ENCODE data around the gene RASSF5.

RASSF5 gene

DNA sequence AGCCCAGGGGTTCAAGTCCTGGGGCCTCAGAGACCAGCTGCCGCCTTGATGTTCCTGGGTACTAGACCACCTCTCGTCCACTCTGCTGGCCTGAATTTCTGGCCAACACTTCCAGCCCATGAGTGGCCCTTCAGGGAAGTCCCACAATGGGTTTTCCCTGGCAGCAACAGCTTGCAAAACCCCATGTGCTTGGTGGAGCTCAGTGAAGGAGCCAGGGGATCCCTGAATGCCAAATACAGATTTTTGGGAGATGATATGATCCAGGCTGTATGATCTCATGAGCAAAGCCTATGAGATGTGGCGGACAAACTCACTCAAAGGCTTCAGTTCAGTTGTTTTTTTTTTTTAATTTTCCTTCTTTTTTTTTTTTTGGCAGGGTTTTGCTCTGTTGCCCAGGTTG lies 9.6 kb upstream of the RASSF5 start:
- DNase-seq, result no peak

DNA sequence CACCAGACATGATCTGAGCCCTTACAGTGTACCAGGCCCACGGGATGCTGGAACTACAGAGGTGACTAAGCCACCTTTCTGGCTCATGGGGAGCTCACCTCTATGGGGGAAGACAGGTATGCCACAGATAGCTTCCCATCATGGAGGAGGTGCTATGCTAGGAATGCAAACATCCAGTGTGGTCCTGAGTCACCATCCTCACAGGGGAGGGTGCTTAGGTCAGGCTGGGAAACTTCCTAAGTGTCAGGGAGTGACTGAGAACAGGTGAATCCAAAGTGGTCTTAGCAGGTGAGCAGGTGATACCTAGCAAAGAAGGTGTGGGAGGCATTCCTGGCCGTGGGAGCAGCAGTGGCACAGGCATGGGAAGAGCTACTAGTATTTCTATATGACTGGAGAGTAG lies 8.6 kb upstream of the RASSF5 start:
- DNase-seq, result no peak

DNA sequence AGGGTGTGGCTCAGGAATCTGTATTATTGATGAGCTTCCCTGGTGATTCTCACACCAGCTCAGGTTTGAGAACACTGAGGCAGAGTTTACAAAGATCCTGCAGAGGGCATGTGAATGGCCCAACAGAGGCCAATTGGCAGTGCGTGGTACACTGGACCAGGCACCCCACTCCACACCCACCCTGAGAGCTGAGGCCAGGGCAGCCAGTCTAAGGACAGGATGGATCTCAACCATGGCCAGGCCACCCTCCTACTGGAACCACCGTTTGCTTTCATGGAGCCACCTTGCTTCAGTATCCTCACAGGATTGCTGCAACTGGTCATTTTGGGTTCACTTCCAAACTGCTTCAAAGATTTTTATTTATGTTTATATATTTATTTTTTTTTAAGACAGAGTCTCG lies 7.3 kb upstream of the RASSF5 start:
- DNase-seq, result no peak

DNA sequence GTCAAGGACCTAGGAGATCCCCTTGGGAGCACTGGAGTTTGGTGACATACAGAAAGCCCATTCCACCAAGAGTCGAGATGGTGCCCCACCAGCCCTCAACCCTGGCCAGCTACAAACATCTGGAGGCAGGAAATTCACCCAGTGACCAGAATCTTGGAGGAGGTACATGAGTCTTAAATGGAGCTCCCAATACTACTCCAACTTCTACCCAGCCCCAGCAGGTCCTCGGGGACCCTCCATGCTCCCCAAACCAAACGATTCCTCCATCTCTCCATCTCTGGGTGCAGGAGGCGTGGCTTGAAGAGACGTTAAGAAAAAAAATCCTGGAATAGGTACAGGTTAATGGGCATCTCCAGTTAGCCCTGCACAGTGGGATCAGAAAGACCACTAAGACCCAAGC lies 5.5 kb upstream of the RASSF5 start:
- DNase-seq, result no peak

DNA sequence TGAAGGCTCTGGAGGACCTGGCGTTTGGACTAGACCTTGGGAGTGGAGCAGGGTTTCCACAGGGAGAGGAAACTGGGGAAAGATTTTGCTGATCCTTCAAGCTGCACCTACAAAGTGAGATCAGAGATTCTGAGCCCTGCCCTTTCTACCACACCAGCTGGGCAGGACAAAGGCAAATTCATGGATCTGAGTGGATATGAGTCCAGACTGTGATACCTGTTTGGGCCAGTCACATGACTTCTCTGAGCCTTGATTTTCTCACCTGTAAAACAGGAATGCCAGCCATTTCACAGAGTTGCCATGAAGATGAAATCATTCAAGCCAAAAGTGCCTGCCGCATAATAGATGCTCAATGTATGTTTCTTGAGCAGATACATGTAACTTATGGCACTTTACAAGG lies 4.9 kb upstream of the RASSF5 start:
- DNase-seq, result no peak

DNA sequence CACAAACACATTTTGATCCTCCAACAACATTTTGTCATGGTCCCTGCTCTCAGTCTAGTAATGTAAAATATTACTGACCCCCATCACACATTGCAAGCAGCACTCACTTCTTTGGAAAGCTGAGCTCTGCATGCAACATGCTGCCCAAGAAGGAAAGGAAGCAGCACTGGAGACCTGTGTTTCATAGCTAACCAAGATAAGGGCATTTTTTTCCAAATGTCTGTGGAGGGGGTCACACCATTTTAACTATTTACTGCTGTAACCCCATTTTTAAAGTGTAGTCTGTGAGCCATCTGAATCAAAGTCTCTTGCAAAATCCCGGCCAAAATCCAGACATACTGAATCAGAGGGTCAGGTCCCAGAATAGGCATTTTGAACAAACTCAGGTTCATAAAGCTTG lies 4.5 kb upstream of the RASSF5 start:
- no peak for DNase-seq

DNA sequence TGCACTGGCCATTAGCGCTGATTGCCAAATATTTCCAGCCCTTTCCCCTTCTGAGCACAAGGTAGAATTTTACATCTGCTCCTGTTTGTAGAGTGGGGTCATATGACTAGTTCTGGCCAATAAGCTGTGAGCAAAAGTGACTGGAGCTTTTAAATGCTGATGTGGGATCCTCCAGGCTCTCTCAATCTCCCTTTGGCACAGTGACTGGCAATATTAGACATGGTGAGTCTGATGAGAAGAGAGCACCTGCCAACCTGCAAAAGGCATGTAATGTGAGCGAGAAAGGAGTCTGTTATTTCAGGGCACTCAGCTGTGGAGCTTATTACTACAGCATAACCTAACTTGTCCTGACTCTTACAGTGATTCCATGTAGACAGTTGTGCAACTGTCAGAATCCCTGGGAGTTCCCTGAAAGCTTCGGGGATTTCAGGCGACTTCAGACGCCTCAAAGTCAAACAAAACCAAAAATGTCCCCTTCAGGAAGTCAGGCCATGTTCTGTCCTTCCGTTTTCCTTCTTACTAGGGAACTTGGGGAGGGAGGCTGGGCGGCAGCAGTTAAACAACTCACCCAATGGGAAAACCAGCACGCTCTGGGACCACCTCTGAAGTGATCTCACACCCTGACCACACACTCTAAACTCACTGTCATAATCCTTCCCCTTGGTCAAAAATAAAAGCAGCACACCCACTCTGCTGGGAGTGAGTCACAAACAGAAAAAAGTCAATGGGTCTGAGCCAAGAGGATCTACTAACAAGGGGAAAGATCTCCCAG lies 3.6 kb upstream of the RASSF5 start:
- no peak for DNase-seq

DNA sequence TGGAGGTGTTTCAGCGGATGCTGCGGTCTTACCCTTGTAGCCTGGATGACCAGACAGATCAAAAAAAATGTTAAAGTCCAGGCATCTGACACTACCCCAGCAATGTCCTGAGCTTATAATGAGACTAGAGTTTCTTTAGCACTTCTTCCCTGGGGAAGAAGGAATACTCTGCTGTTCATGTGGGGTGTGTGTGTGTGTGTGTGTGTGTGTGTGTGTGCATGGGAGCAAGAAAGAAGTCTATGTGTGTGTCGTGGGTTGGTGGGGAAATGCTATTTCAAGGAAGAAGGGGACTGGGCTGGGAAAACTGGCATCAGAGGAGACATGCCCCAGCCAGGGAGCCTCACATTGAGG lies 3.0 kb upstream of the RASSF5 start:
- no peak for DNase-seq

DNA sequence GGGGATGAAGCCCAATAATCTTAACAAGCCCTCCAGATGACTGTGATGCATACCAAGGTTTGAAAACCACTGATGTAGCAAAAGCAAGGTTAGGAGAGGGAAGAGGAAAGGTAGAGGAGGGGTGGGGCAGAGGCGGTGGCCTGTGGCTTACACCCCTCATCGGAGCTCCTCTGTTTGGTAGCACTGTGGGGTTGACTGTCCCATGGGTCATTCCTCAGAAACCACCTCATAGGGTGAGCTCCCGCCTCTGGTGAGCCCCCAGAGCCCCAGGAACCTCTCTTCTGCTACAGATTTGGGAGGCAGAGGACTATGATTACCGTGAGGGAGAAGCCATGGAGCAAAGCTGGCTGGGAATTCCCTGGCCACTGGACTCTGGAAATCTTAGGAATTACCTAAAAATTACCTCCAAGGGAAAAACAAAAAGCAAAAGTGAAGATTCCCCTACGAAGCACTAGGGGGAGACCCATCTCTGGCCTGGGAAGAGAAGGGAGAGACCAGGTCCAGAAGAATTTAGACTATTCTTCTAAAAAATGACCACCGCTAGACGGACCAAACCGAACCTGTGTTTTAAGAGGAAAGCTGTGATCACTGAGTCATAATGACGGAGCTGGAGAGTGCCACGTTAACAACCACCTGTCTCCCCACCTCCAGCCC lies 1.5 kb upstream of the RASSF5 start:
- no peak for DNase-seq

DNA sequence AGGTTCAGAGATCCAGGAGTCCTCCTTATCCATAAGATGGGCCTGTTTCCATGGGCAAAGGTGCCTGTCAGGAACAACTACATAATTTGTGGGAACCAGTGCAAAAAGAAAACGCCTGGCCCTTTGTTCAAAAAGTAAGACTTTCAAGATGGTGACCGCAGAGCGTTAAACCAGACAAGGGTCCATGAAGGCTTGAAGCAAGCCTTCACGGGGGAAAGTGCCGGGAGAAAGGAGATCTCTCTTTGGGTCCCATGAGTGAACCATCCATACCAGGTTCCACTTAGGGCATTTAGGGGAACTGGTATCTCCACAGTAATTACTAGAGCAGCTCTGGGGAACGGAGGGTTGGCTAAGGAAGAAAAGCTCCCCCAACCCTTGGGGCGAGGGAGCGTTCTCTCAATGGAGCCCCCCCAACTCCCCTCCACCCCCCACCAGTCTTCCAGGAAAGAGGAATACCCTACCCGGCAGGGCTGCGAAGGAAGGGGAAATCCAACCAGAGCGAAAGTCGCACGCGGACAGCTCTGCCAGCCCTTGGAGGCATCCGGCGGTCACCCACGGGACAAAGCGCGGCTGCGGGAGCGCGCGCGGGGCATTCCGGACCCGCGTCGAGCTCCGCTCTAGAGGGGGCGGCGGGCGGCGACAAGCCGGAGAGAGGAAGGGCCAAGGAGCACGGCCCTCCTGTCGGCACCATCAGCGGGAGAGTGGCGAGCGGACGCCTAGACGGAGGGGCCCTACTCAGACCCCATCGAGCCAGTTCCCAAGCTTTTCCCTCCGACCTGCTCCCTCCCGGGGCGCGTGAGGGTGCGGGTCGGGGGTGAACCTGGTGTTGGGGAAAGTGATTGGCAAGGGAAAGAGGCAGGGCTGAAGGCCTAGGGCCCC lies 687 bp upstream of the RASSF5 start:
- DNase-seq, result peak; percentile 73

DNA sequence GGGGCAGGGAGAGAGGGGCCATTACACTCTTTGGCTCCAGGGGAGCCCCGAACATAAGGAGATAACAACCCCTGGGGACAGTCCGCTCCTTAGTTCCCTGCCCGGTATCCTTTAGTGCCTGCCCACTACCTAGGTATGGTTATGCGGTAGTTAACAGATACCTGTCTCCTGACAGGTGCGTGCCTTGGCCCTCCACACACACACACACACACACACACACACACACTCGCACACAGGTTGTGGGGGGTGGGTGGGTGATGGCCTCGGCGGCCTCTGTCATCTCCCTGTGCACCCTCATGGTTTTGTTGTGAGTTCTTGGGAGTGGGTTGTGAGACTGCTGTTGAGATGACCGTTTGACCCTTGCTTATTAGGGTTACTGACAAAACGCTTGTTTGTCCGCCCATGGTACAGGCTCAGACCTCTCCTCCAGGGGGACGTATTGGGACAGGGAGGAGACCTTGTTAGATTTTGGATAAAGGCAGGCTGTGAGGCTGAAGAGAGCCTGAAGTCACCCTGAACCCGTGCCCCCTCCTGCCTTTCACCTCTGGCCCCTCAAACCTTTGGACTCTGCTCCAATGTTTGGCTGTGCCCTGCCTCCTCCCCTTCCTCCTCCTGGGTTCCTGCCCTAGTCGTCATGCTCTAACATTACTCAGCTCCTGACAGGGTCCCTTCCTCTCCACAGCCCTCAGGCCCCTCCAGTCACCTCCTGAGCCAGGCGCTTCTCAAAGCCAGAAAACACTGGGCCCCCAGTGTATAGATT lies 979 bp downstream of the RASSF5 start:
- no peak for DNase-seq

DNA sequence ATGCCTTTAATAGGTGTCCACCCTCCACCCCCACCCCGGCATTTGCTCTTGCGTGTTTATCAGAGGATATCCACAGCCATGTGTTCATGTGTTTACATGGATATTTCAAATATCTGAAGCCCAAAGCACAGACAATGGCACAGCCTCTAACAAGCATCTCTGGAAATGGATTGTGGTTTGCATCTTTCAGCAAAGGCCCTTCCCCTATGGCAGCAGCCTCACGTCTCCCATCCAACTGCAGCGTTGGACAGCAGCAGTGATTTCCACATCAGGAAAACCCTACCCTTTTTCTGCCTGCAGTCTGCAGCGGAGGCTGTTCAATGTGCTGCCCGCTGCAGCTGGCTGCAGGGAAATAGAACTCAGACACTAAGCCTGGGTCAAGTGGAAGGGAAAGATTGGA lies 1.6 kb downstream of the RASSF5 start:
- DNase-seq, result no peak

DNA sequence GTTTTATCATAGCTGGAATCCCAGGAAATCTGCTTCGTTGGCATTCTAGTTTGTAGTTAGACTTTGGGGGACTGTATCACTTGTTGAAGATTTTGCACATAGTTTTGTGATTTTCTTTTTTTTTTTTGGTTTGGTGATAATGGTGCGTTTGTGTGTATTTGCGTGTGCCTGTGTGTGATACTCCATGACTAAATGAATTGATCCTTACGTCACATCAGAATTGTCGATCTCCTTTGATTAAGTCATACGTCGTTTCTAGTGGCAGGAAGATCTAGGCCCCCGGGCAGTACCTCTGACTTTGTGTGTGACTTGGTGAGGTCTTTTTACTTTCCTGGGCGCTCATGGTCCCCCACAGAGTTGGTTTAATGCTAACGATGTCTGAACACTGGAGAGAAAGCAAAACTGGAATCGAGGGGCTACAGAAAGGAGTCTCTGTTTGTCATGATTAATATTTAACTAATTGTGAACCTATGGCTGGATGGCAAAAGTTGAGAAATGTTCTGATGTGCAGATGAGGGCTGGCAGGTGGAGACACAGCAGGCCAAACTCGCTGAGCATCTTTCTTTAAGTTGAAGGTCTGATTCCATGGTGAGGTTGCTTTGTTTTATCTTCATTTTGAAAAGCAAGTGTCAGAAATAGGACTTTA lies 2.4 kb downstream of the RASSF5 start:
- DNase-seq, result no peak

DNA sequence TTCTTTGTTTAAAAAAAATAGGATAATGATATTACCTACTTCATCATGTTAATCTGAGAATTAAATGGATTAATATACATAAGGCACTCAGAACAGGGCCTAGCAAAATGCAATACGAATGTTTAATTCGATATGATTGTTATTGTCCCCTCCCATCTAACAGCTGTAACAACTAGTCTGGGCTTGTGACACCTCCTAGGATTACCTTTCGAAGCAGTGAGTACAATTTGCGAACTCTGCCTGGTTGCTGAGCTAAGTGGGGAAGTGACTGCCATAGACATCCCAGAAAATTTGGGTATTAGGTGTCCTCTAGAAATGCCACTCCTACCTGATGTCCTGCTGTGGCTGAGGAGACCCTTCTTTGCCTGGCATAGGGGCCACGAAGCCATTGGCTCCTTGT lies 3.0 kb downstream of the RASSF5 start:
- DNase-seq, result no peak

DNA sequence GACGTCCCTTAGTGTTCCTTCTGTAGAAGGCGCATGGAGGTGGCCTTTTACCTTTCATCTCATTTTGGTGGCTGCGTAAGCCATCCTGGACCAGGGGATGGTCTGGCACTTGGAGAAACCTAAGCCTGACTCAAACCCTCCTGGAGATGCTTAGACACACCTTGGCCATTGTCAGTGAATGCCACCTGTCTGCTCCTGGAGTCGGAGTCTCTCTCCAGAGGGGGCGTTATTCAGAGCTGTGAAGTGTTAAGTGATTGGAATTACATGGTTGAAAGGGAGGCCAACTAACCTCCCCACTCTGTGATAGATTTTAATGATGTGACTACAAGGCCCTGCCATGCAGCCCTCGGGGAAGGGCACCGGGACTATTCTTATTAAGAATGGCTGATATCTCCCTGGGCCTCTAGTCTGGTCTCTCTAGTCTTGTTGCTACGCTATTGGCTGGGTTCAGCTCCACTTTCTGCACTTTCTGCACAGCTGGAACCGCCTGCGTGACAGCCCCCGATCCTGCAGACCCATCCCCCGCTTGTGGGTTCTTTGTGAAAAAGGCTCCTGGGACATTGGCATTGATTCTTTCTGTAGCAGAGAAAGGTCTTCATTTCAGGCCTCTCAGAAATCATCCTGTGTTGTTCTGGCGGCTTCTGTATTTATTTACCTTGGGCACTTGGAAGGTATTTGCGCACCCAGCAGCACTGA lies 4.2 kb downstream of the RASSF5 start:
- DNase-seq, result no peak

DNA sequence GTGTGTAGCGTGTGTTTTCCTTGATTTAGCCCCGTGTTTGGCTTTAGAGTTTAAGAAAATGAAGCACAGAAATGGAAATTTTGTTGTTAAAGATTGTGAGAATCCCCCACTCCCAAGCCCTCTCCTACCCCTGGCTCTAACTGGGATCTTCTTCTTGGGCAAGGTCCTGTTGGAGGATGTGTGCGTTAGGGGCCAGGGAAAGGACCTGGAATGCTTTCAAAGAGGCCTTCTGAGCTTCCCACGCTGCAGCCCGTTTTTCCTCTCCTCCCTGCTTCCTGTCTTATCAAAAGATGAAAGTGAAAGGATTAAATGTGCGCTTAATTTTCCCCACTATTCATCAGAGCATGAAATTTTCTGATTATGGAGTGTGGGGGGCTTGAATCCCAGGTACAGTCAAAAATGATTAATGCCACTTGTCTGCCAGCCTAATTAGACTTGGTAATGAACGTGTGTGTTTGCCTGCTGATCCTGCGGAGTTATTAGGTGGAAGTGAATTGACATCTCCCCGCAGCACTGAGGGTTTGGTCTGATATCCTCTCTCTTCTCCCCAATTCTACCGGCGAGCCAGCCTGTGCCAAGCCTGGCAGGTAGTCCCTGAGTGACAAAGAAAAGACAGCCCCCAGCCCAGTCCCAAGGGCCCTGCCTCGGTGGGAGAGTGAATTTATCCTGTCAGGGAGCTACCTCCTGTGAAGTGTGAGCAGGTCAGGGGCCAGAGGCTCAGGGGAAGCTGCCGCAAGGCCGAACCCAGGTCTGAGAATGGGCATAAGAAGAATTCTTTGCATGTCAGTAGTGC lies 4.9 kb downstream of the RASSF5 start:
- DNase-seq, result peak; percentile 51

DNA sequence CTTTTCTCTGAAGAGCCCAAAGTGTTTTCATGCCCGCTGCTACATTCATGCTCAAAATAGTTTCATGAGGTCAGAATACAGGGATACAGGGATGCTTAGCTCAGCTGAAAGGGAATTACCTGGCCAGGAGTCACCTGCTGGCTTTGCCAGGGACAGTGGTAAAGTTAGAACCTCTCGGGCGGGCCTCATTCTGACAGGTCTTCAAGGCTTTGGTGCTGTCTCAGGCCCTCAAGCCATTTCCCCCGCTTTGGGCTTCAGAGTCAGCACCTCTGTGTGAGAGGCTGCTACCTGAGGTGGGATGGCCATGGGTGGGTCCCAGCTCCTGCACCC lies 5.5 kb downstream of the RASSF5 start:
- DNase-seq, result no peak

DNA sequence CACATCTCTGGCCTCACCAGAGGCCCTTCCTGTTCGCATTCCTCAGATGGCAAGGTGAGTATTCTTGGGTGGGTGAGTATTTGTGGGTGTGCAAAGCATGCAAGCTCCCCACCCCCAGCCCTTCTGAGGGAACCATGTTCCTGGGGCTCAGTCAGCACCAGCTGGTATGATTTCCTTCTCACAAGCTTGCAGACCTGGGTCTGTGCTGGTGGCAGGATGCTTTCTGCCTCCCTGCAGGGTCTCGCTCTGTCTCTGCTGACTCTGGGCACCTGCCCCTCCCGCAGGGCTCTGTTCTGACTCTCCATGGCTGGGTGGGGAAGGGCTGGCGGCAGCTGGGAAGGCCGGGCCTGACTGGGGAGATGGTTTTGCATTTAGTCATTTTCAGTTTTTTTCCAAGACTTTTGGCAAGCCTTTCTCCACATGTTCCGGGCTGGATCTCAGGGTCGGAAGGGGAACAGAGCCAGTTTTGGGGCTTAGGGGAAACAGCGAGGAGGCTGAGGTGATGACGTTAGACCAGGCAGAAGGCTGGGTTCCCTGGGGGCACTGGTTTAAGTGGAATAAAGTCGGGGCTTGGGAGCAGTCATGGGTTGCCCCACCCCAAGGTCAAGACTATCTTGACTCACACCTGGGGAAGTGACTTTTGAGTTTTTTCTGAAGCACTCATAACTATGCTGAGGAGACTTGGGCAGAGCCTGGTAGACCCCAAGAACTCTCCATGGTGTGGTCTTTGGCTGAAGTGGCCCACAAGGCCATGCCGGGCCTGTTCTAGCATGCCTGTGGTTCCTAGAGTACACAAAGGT lies 6.2 kb downstream of the RASSF5 start:
- DNase-seq, result no peak

DNA sequence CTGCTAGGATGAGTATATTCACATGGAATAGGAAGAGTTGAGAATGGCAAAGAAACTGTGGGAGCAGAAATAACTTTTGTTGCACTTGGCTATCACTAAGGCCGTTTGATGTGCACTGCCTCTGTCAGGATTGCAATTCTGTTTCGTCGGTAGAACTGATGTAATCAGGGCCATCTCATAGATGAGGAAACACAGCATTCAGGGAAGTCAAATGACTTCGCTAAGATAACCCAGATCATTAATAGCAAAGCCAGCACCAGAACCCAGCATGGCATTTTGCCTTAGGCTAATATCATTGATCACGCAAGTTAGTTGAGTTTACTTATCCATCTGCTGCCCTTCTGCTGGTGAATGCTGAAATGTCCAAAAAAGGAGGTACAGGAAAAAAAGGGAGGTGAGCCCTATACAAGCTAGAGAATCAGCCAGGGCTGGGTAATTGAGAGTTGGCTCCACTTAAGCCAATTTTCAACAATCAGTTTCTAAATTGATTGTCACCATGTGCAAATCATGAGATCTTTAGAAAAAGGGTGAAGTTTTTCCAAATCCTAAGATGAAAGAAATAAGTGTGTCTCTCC lies 7.6 kb downstream of the RASSF5 start:
- DNase-seq, result no peak

DNA sequence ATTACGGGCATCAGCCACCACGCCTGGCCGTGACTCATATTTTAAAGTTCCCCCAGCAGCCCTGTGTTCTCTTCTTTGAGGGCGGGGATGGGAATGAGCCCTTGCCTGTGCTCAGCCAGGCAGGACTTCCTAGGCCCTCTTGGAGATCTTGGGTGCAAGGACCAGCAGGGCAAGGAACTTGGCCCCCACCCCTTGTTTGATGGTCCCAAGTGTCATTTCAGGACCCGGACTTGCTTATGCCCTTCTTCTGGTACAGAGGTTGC lies 9.3 kb downstream of the RASSF5 start:
- DNase-seq, result no peak

Measured in right kidney (tissue), 1 donor.